Measurements from ENCODE around the gene NR2F2.

The NR2F2 gene

DNA sequence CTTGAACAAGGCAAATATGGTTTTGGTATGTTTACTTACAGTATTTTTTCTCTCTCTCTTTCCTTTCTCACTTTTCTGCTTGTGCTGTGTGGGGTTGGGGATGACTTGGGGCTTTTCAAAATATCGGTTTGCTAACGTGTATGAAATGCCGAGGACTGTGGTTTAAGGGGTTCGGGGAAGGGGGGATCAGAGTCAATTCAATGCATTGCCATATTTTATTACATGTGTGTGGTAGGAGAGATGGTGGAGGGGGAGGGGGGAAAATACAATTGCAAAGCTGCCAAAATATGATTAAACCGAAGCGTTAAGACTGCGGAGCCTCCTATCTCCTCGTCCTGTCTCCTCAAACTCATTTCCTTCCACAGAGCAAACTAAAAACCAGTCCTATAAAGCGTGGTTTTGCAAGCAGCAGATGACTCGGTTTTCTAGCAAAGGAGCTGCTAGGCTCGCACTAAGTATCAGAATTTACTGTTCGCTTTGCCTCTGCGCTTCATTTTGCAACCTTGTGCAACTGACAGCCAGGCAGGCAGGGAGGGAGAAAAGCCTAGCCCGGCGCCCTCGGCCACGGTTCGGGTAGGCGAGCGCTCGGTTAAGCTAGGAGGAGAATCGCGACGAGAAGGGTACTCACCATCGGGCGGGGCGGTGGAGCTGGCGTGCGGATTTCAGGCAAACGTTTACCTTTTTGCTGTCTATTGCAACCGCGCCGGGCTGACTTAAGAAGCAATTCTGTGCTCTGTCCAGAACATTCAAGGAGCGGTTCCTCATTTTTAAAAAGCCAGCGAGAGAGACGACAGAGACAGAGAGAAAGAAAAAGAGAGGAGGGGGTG is 4.0 kb upstream of the NR2F2 start:
- Histone ChIP-seq H2BK120ac (ENCODE audit: insufficient read depth, low read length, poor library complexity) (peak overlapping the region; percentile 22), H3K79me2 (ENCODE audit: control insufficient read depth, insufficient read depth, low read length, poor library complexity) (peaks cover 19% of the 10 kb centered on the region), H2BK12ac (ENCODE audit: low read length) (peak overlapping the region; percentile 91), H3K9ac (ENCODE audit: low read length) (peak overlapping the region; percentile 82), H3K14ac (ENCODE audit: low read length) (peak overlapping the region; percentile 15), H2AFZ (ENCODE audit: insufficient read depth, low read length, poor library complexity) (peak overlapping the region; percentile 2), H3K4me3 (ENCODE audit: low read depth, low read length) (peak overlapping the region; percentile 79), H3K18ac (ENCODE audit: low read length) (peak overlapping the region; percentile 12), H3K23ac (ENCODE audit: low read length) (no peak overlapping the region), H2BK5ac (ENCODE audit: low read depth, low read length, poor library complexity) (peak overlapping the region; percentile 34), H3K79me1 (ENCODE audit: low read length) (peaks cover 48% of the 10 kb centered on the region), H4K8ac (ENCODE audit: low read depth, low read length) (peak overlapping the region; percentile 23), H2AK5ac (ENCODE audit: low read length) (no peak overlapping the region), H3K9me3 (ENCODE audit: insufficient read depth, low read depth, low read length) (no peaks in the 10 kb centered on the region), H3K4me2 (ENCODE audit: low read length) (peak overlapping the region; percentile 55), H4K12ac (ENCODE audit: low read depth, low read length) (peak overlapping the region; percentile 0), H3K4ac (ENCODE audit: low read depth, low read length) (peak overlapping the region; percentile 63), H3K27me3 (ENCODE audit: insufficient read depth, low read length) (peaks cover 4% of the 10 kb centered on the region), H3K36me3 (ENCODE audit: control insufficient read depth in 1 of 2, insufficient read depth in 2 of 2, low read length in 2 of 2) (no peaks in the 10 kb centered on the region), H3K27ac (ENCODE audit: low read depth, low read length) (peak overlapping the region; percentile 63), H4K91ac (ENCODE audit: low read depth, low read length) (peak overlapping the region; percentile 62), H3K4me1 (ENCODE audit: control insufficient read depth in 1 of 2, insufficient read depth in 2 of 2, low read length in 2 of 2) (peaks cover 28% of the 10 kb centered on the region in 2 experiments)
- WGBS (ENCODE audit: extremely low coverage, insufficient coverage, insufficient read length): no CpG with 5 or more reads among the region's 36 CpGs
- peak; percentile 65 to 78 for DNase-seq

DNA sequence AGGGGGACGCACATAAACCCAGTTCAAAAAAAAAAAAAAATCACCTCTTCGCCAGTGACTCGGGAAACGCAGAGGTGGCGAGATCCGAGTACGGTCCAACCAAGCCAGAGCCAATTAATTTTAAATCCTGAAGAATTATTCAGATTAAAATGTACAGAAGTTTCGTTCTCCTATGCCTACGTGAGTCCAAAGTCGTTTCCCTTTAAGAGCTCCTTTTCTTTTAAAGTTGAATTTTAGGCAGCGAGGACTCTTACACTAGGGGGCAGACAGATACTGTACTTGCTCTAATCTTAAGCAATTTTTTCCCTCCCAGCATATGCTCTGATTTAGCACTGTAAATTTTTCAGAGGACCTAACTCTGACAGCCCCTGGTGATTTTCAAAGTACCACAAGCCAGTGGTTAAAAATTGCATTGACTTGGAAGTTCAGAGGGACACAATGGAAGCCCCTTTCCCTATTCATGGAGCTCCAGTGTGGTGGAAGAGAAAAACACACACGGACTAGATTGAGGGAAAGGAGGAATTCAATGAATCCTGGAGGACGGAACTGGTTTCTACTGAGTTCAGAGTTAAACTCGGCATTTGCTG is 3.3 kb upstream of the NR2F2 start:
- WGBS (ENCODE audit: extremely low coverage, insufficient coverage, insufficient read length): no CpG with 5 or more reads among the region's 14 CpGs
- peak overlapping the region; percentile 61 for H2BK5ac ChIP-seq (ENCODE audit: low read depth, low read length, poor library complexity)

DNA sequence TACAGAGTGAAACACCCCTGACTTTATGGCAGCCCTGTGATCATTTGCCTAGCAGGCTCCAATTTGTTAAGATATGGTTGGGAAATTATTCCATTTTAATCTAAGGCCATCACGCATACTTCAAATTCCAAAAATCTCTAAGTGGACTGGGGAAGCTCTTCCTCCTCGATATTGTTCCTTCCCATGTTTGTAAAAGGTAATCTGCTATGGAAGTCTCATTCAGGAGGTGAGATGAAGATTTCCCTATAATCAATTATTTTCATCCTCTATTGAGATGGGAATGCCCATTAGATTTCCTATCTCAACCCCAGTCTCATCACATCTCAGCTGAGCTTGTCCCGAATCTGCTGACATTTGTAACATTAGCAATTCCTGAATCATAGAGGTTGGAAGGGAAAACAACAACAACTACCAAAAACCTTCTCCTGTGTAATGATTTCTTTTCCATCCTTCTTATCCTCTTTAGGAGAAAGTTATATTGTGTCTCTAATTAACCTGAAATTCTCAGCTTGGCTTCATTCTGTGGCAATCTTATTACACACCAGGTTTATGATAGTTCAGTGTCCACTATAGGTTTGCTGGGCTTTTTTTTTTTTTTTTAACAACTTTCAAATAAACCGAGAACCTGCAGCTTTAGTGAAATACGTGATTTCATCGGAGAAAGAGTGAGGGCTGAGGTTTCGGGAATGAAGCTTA is 2.2 kb upstream of the NR2F2 start:
- Histone ChIP-seq H3K27me3 (ENCODE audit: insufficient read depth, low read length) (no peaks in the 10 kb centered on the region), H3K4ac (ENCODE audit: low read depth, low read length) (no peak overlapping the region), H3K4me2 (ENCODE audit: low read length) (peak overlapping the region; percentile 58), H3K14ac (ENCODE audit: low read length) (no peak overlapping the region), H2BK12ac (ENCODE audit: low read length) (no peak overlapping the region), H4K12ac (ENCODE audit: low read depth, low read length) (no peak overlapping the region), H3K23ac (ENCODE audit: low read length) (no peak overlapping the region), H3K36me3 (ENCODE audit: control insufficient read depth in 1 of 2, insufficient read depth in 2 of 2, low read length in 2 of 2) (peaks cover 0 to 6% of the 10 kb centered on the region in 2 experiments), H4K8ac (ENCODE audit: low read depth, low read length) (no peak overlapping the region), H3K4me3 (ENCODE audit: low read depth, low read length) (no peak overlapping the region), H2BK120ac (ENCODE audit: insufficient read depth, low read length, poor library complexity) (no peak overlapping the region), H2AFZ (ENCODE audit: insufficient read depth, low read length, poor library complexity) (no peak overlapping the region), H3K4me1 (ENCODE audit: control insufficient read depth in 1 of 2, insufficient read depth in 2 of 2, low read length in 2 of 2) (peaks cover 11 to 12% of the 10 kb centered on the region in 2 experiments), H4K91ac (ENCODE audit: low read depth, low read length) (no peak overlapping the region), H3K18ac (ENCODE audit: low read length) (no peak overlapping the region), H3K79me2 (ENCODE audit: control insufficient read depth, insufficient read depth, low read length, poor library complexity) (peaks cover 30% of the 10 kb centered on the region), H3K27ac (ENCODE audit: low read depth, low read length) (no peak overlapping the region), H2AK5ac (ENCODE audit: low read length) (no peak overlapping the region), H3K79me1 (ENCODE audit: low read length) (peaks cover 53% of the 10 kb centered on the region), H3K9ac (ENCODE audit: low read length) (no peak overlapping the region), H3K9me3 (ENCODE audit: insufficient read depth, low read depth, low read length) (no peaks in the 10 kb centered on the region), H2BK5ac (ENCODE audit: low read depth, low read length, poor library complexity) (no peak overlapping the region)
- DNase-seq: peak in 1 of 2 donors; percentile 42
- WGBS (ENCODE audit: extremely low coverage, insufficient coverage, insufficient read length): no CpG with 5 or more reads among the region's 7 CpGs

More for the DNA sequence above, 3.3 kb upstream of the NR2F2 start:
- Histone ChIP-seq H3K23ac (ENCODE audit: low read length) (no peak overlapping the region), H3K4ac (ENCODE audit: low read depth, low read length) (peak overlapping the region; percentile 63), H3K79me2 (ENCODE audit: control insufficient read depth, insufficient read depth, low read length, poor library complexity) (peaks cover 22% of the 10 kb centered on the region), H2AK5ac (ENCODE audit: low read length) (no peak overlapping the region), H3K36me3 (ENCODE audit: control insufficient read depth in 1 of 2, insufficient read depth in 2 of 2, low read length in 2 of 2) (peaks cover 0 to 2% of the 10 kb centered on the region in 2 experiments), H3K27me3 (ENCODE audit: insufficient read depth, low read length) (peaks cover 2% of the 10 kb centered on the region), H3K4me3 (ENCODE audit: low read depth, low read length) (peak overlapping the region; percentile 79), H4K12ac (ENCODE audit: low read depth, low read length) (peak overlapping the region; percentile 0), H2AFZ (ENCODE audit: insufficient read depth, low read length, poor library complexity) (peak overlapping the region; percentile 2), H3K9me3 (ENCODE audit: insufficient read depth, low read depth, low read length) (no peaks in the 10 kb centered on the region), H3K9ac (ENCODE audit: low read length) (peak overlapping the region; percentile 82), H4K8ac (ENCODE audit: low read depth, low read length) (peak overlapping the region; percentile 23), H3K14ac (ENCODE audit: low read length) (peak overlapping the region; percentile 15), H2BK120ac (ENCODE audit: insufficient read depth, low read length, poor library complexity) (peak overlapping the region; percentile 22), H3K27ac (ENCODE audit: low read depth, low read length) (peak overlapping the region; percentile 63), H4K91ac (ENCODE audit: low read depth, low read length) (peak overlapping the region; percentile 62), H3K4me1 (ENCODE audit: control insufficient read depth in 1 of 2, insufficient read depth in 2 of 2, low read length in 2 of 2) (peaks cover 21 to 22% of the 10 kb centered on the region in 2 experiments), H2BK12ac (ENCODE audit: low read length) (peak overlapping the region; percentile 91), H3K4me2 (ENCODE audit: low read length) (peak overlapping the region; percentile 55), H3K79me1 (ENCODE audit: low read length) (peaks cover 49% of the 10 kb centered on the region), H3K18ac (ENCODE audit: low read length) (no peak overlapping the region)
- DNase-seq: peak; percentile 35 to 88

- Histone ChIP-seq H3K14ac (ENCODE audit: low read length) (no peak overlapping the region), H3K4me3 (ENCODE audit: low read depth, low read length) (no peak overlapping the region), H3K18ac (ENCODE audit: low read length) (no peak overlapping the region), H3K9me3 (ENCODE audit: insufficient read depth, low read depth, low read length) (no peaks in the 10 kb centered on the region), H3K4me2 (ENCODE audit: low read length) (no peak overlapping the region), H2BK120ac (ENCODE audit: insufficient read depth, low read length, poor library complexity) (no peak overlapping the region), H4K12ac (ENCODE audit: low read depth, low read length) (no peak overlapping the region), H2BK5ac (ENCODE audit: low read depth, low read length, poor library complexity) (no peak overlapping the region), H3K4me1 (ENCODE audit: control insufficient read depth in 1 of 2, insufficient read depth in 2 of 2, low read length in 2 of 2) (peaks cover 11 to 12% of the 10 kb centered on the region in 2 experiments), H3K79me1 (ENCODE audit: low read length) (peaks cover 56% of the 10 kb centered on the region), H3K23ac (ENCODE audit: low read length) (no peak overlapping the region), H3K36me3 (ENCODE audit: control insufficient read depth in 1 of 2, insufficient read depth in 2 of 2, low read length in 2 of 2) (peaks cover under 1 to 9% of the 10 kb centered on the region in 2 experiments), H2BK12ac (ENCODE audit: low read length) (no peak overlapping the region), H4K8ac (ENCODE audit: low read depth, low read length) (no peak overlapping the region), H3K27ac (ENCODE audit: low read depth, low read length) (no peak overlapping the region), H2AK5ac (ENCODE audit: low read length) (no peak overlapping the region), H2AFZ (ENCODE audit: insufficient read depth, low read length, poor library complexity) (no peak overlapping the region), H3K4ac (ENCODE audit: low read depth, low read length) (no peak overlapping the region), H3K27me3 (ENCODE audit: insufficient read depth, low read length) (no peaks in the 10 kb centered on the region), H3K9ac (ENCODE audit: low read length) (no peak overlapping the region), H3K79me2 (ENCODE audit: control insufficient read depth, insufficient read depth, low read length, poor library complexity) (peaks cover 35% of the 10 kb centered on the region), H4K91ac (ENCODE audit: low read depth, low read length) (no peak overlapping the region)
- no peak for DNase-seq
- no CpG with 5 or more reads among the region's 2 CpGs for WGBS (ENCODE audit: extremely low coverage, insufficient coverage, insufficient read length)
Observed at GRCh38 chr15:96328877-96329195, 1.7 kb upstream of the NR2F2 start.

All from trophoblast cell (in vitro differentiated cells and primary cell).